ENCODE results near the gene KIF23.

Gene KIF23

DNA sequence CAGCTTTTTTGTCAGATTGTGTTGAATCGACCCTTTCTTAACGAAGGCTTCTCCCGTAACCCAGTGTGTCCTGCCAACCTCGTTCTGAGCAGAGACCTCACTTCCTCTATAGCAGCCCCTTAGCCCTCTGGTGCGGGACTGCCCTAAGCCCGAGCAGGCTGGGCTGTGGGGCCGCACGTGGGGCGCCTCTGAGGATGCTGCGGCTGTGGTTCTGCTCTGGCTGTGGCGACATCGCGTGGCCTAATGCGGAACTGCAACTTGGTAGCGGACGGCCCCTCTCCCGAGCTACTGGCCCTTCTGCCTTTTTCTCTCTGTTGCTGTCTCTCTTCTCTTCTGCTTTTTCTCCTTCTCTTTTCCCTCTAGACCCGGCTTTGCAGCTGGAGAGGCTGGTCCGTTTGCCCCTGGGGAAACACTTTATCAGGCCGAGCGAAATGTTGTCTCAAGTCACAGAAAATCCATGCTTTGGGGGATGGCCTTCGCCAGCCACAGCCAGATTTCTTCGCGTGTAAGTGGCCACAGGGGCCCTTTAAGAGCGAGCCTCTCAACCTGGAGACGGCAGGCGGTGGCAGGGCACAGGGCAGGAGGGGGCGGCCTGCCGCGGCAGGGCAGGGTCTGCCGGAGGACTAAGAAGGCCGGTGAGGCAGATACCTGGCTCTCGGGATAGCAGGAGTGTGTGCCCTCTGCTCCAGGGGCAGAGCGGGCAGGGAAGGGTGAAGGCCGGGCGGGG lies 19.4 kb upstream of the KIF23 start:
- DNase-seq (ENCODE audit: low read depth) = peak; percentile 77

DNA sequence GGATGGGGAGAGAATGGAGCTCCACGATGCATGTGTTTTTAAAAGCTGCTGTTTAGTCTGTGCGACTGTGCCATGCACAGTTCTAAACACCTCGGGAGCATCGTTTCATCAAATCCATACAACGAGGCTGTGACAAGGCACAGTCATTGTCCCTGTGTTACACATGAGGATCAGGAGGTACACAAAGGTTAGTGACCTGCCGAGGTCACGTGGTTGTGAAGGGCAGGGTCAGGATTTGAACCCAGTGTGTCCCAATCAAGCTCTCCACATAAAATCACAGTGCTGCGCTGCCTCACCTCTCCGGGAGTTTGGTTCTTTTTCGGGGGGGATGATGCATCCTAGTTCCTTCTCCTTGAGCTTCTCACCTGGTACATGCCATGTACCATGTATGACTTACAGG lies 18.7 kb upstream of the KIF23 start:
- DNase-seq (ENCODE audit: low read depth) = no peak

GRCh38 chr15:69395991-69396390 lies 18.2 kb upstream of the KIF23 start:
- no peak for DNase-seq (ENCODE audit: low read depth)

DNA sequence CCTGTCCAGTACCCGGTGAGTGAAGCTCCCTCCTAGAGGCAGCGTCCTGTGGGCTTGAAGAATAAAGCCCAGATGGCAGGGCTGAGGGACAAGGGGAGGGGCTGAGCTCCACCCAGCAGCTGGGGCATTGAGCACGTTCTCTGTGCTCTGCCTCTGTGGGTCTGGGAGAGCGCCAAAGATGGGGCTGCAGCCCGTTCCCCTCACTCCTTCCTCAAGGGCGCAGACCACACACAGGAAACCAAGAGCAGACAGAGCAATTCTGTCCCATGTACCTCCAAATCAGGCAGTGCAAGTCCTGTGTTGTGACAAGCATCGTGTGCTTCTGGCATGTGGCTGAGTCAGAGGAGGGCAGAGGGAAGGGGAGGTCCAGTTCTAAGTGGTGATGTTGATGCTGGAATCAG lies 15.7 kb upstream of the KIF23 start:
- no peak for DNase-seq (ENCODE audit: low read depth)

GRCh38 chr15:69400850-69401249 lies 13.3 kb upstream of the KIF23 start:
- no peak for DNase-seq (ENCODE audit: low read depth)

GRCh38 chr15:69402816-69403215 lies 11.3 kb upstream of the KIF23 start:
- DNase-seq (ENCODE audit: low read depth) = no peak

- DNase-seq (ENCODE audit: low read depth) = no peak
These were observed 10.6 kb upstream of the KIF23 start for GRCh38 chr15:69403594-69403993.

- no peak for DNase-seq (ENCODE audit: low read depth)
These were observed 9.0 kb upstream of the KIF23 start for GRCh38 chr15:69405110-69405509.

- no peak for DNase-seq (ENCODE audit: low read depth)
These were observed 6.3 kb upstream of the KIF23 start for GRCh38 chr15:69407719-69408400.

DNA sequence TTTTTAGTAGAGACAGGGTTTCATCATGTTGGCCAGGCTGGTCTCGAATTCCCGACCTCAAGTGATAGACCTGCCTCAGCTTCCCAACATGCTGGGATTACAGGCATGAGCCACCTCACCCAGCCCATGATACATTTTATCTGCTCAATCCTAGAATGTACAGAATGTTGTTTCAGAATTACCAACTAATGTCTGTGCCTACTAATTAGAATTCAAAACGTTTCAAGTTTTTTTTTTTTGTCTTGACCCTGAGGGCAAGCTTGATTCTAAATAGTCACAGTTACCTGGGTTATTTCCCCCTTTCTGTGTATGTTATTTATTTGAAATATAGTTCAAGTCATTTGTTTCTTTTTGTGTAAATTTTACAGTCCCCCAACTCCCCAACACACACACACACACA lies 5.3 kb upstream of the KIF23 start:
- DNase-seq (ENCODE audit: low read depth) = no peak

GRCh38 chr15:69410248-69410874 lies 3.8 kb upstream of the KIF23 start:
- no peak for DNase-seq (ENCODE audit: low read depth)

GRCh38 chr15:69412274-69412673 lies 1.9 kb upstream of the KIF23 start:
- DNase-seq (ENCODE audit: low read depth) = no peak

GRCh38 chr15:69412701-69413100 lies 1.4 kb upstream of the KIF23 start:
- DNase-seq (ENCODE audit: low read depth) = no peak

GRCh38 chr15:69414701-69415167 lies 585 bp downstream of the KIF23 start:
- no peak for DNase-seq (ENCODE audit: low read depth)

GRCh38 chr15:69415381-69415780 lies 1.2 kb downstream of the KIF23 start:
- DNase-seq (ENCODE audit: low read depth) = no peak

DNA sequence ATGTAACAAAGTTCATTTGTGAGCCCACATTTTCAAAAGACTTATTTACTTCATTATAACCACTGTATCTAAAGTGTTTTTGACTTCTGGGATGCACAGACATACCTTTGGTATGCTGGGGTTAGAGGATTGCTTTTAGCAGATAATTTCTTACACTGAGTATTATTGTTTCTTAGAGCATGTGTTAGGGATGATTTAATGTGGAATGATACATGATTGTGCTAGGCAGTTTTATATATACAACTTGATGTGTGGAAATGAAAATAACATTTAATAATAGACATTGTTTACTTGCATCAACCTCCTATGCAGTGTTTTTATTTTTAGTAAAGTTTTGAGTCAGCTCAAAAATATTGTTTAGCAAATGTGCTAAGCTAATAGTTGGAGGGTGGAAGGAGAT lies 3.4 kb downstream of the KIF23 start:
- no peak for DNase-seq (ENCODE audit: low read depth)

DNA sequence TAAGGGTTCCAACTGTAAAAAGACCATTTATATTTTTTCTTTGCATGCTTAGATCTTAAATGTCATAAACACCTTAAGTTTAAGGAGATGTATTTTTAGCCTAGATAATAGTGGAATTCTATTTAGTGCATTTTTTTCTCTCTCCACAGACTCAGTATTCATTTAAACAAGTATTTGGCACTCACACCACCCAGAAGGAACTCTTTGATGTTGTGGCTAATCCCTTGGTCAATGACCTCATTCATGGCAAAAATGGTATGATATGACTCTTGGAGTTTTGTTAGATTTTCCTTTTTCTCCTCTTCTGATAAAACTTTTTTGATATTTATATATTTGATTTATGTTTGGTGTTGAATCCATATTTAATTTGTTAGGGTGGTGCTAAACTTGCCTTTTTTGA lies 7.3 kb downstream of the KIF23 start:
- no peak for DNase-seq (ENCODE audit: low read depth)

DNA sequence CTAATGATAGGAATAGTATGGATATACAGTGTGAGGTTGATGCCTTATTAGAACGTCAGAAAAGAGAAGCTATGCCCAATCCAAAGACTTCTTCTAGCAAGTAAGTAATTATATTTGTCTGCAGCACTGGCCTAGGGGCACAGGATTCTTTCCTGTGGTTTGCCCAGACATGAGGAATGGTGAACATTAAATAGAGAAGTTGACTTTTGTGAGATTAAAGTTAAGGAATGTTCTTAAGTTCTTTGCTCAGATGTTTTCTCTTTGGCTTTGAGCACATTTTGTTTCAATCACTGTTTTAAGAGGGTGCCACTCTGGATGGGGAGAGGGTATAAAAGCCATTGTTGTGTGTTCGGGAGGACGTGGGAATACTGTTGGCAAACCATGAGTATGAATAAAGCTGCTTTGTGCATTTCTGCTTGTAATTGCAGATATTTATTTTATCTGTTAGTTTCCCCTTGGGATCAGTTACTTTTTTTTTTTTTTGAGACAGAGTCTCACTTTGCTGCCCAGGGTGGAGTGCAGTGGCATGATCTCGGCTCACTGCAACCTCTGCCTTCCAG lies 8.3 kb downstream of the KIF23 start:
- no peak for DNase-seq (ENCODE audit: low read depth)

DNA sequence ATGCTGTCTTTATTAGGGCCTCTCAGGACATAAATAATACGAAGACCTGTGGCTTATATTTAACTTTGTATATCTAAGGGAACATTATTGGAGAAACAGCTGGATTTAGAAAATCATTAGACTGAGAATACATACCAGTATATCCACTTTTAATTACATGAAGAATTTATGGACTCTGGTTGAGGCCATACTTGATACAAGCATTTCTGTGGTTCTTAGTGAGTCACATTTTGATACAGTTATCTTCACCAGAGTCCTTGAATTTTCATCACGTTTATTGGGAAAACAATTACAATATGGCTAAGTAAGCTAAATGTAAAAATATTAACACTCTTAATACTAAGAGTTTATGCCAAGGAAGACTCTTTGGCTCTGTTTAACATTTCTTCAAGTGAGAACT lies 9.9 kb downstream of the KIF23 start:
- no peak for DNase-seq (ENCODE audit: low read depth)

GRCh38 chr15:69424748-69425413 lies 10.7 kb downstream of the KIF23 start:
- no peak for DNase-seq (ENCODE audit: low read depth)

- DNase-seq (ENCODE audit: low read depth) = no peak
These were observed 19.7 kb downstream of the KIF23 start for GRCh38 chr15:69433831-69434230.

DNA sequence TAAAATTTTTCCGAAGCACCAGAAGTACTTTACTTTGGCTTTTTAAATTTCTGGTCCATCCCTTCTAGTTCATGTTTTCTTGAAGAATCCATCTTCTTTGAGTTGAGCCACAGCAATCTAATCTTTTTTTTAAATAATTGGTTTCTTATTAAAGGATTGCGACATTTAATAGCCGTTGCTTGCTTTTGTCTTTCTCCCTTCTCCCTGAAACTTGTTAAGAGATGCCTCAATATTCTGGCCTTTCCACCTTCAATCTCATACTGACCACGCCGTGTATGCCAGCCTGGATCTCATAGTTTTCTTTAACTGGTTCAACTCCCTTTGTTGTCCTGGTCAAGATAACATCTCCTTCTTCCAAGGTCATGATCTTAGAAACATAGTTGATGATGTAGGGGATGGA lies 20.1 kb downstream of the KIF23 start:
- no peak for DNase-seq (ENCODE audit: low read depth)
